ENCODE results near the gene TRIM33. TPM values are rescaled to one million over a fixed set of nuclear protein-coding genes. Genes with fewer than 3 reads are reported as not detected.
"Not testable (repeated sequence)": the region's sequence is repeated elsewhere in the genome, so short reads cannot be mapped to it uniquely, and the experiment has no call there.

The TRIM33 gene
- total RNA-seq, 1 donor from 2014 or later, result 72.3 TPM

DNA sequence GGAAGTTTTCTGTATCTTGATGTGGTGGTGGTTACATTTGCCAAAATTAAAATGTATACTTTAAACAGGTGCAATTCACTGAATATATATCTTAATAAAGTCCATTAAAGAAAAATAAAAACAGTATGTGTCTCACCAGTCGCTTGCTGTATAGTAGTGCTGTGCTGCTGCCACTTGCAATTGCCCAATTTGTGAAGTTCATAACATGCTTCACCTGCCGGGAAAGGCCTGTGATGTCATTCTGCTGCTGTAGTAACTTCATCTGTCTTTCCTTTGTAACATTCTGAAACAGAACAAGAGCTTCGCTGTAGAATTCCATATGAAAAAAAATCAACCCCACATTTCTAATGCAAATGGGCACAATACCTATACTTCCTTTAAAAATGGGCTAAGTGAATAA is 83.4 kb downstream of the TRIM33 start:
- Mint-ChIP-seq H3K4me1 (no peaks in the 10 kb centered on the region), H3K27ac (no peak overlapping the region), H3K4me3 (no peak overlapping the region), H3K27me3 (ENCODE audit: low read depth) (no peaks in the 10 kb centered on the region), H3K36me3 (peaks cover 26% of the 10 kb centered on the region), H3K9me3 (no peaks in the 10 kb centered on the region)
- TF ChIP-seq CTCF (IDR thresholded peaks at IDR 0.05; ENCODE audit: unreplicated experiment), result no peak
- DNase-seq (ENCODE audit: low spot score in 2 of 2, unreplicated experiment in 2 of 2), result no peak

- no peak for DNase-seq (ENCODE audit: low spot score in 2 of 2, unreplicated experiment in 2 of 2)
- Mint-ChIP-seq H3K36me3 (peaks cover 59% of the 10 kb centered on the region), H3K9me3 (no peaks in the 10 kb centered on the region), H3K27me3 (ENCODE audit: low read depth) (no peaks in the 10 kb centered on the region), H3K4me1 (no peaks in the 10 kb centered on the region), H3K4me3 (no peak overlapping the region), H3K27ac (no peak overlapping the region)
- no peak for TF ChIP-seq CTCF (IDR thresholded peaks at IDR 0.05; ENCODE audit: unreplicated experiment)
These were observed 87.5 kb downstream of the TRIM33 start for GRCh38 chr1:114423455-114423854.

DNA sequence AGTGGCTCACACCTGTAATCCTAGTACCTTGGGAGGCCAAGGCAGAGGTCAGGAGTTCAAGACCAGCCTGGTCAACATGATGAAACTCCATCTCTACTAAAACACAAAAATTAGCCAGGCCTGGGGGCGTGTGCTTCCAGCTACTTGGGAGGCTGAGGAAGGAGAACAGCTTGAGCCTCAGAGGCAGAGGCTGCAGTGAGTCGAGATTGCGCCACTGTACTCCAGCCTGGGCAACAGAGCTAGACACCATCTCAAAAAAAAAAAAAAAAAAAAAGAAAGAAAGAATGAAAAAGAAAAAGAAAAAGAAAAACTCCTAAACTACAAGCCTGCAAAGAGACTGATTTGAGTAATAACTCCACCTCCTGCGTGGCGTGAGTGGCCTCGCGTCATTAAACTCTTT is 92.1 kb downstream of the TRIM33 start:
- not testable (repeated sequence) for H3K27ac Mint-ChIP-seq; H3K4me3 Mint-ChIP-seq; H3K9me3 Mint-ChIP-seq; H3K27me3 Mint-ChIP-seq (ENCODE audit: low read depth); H3K4me1 Mint-ChIP-seq; DNase-seq (ENCODE audit: low spot score in 2 of 2, unreplicated experiment in 2 of 2)
- H3K36me3 Mint-ChIP-seq, result peaks cover 64% of the 10 kb centered on the region

GRCh38 chr1:114397601-114398000 is 113.4 kb downstream of the TRIM33 start:
- no peak for TF ChIP-seq CTCF (IDR thresholded peaks at IDR 0.05; ENCODE audit: unreplicated experiment)
- H3K27ac Mint-ChIP-seq, result peak overlapping the region; percentile 7
- H3K9me3 Mint-ChIP-seq, result no peaks in the 10 kb centered on the region
- DNase-seq (ENCODE audit: low spot score in 2 of 2, unreplicated experiment in 2 of 2), result no peak
- no peaks in the 10 kb centered on the region for H3K4me1 Mint-ChIP-seq
- H3K4me3 Mint-ChIP-seq, result no peak overlapping the region
- no peaks in the 10 kb centered on the region for H3K27me3 Mint-ChIP-seq (ENCODE audit: low read depth)
- H3K36me3 Mint-ChIP-seq, result peaks cover 41% of the 10 kb centered on the region

DNA sequence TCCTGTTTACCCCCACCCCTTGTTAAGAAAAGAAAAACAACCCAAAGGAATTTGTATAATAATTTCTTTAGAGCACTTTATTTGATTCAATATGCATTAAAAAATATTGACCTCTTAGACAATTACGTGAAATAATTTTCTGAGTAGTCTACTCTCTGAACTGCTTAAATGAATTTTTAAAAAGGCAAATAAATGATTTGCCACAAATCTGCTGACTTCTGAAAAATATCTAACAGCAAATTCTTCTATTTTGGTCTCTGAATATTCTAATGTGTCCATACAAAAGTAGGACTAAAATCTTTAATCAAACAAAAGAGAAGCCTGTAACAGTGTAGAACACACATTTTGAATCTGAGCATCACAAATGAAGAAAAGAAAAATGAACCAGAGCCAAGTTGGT is 115.1 kb downstream of the TRIM33 start:
- Mint-ChIP-seq H3K27ac (no peak overlapping the region), H3K4me3 (no peak overlapping the region), H3K4me1 (no peaks in the 10 kb centered on the region), H3K27me3 (ENCODE audit: low read depth) (no peaks in the 10 kb centered on the region), H3K36me3 (peaks cover 41% of the 10 kb centered on the region), H3K9me3 (no peaks in the 10 kb centered on the region)
- TF ChIP-seq CTCF (IDR thresholded peaks at IDR 0.05; ENCODE audit: unreplicated experiment), result no peak
- no peak for DNase-seq (ENCODE audit: low spot score in 2 of 2, unreplicated experiment in 2 of 2)

GRCh38 chr1:114390960-114391359 is 120.0 kb downstream of the TRIM33 start:
- Mint-ChIP-seq H3K36me3 (peaks cover 41% of the 10 kb centered on the region), H3K27ac (no peak overlapping the region), H3K4me1 (no peaks in the 10 kb centered on the region), H3K27me3 (ENCODE audit: low read depth) (no peaks in the 10 kb centered on the region), H3K9me3 (peaks cover 21% of the 10 kb centered on the region), H3K4me3 (no peak overlapping the region)
- no peak for DNase-seq (ENCODE audit: low spot score in 2 of 2, unreplicated experiment in 2 of 2)
- TF ChIP-seq CTCF (IDR thresholded peaks at IDR 0.05; ENCODE audit: unreplicated experiment), result no peak

Data from mesothelial cell of epicardium (in vitro differentiated cells).